AG09319 (cell line): ENCODE data around the gene CARMIL1.
A peak's percentile ranks its signal among the peaks of the same experiment; 100 is the strongest.

Experiments
- DNase-seq: peaks from one replicate; pipeline ENCODE4 v3.0.0-alpha.2; 2010; ENCODE audit warnings: low read depth; ENCODE audit errors: extremely low read depth
- TF ChIP-seq, protein P1 (sequence below): IDR thresholded peaks from 2 replicates; pipeline ENCODE4 v1.5.1; 2011; ENCODE audit warnings: low read depth, mild to moderate bottlenecking, inconsistent platforms, low read length, moderate library complexity

Gene CARMIL1

DNA sequence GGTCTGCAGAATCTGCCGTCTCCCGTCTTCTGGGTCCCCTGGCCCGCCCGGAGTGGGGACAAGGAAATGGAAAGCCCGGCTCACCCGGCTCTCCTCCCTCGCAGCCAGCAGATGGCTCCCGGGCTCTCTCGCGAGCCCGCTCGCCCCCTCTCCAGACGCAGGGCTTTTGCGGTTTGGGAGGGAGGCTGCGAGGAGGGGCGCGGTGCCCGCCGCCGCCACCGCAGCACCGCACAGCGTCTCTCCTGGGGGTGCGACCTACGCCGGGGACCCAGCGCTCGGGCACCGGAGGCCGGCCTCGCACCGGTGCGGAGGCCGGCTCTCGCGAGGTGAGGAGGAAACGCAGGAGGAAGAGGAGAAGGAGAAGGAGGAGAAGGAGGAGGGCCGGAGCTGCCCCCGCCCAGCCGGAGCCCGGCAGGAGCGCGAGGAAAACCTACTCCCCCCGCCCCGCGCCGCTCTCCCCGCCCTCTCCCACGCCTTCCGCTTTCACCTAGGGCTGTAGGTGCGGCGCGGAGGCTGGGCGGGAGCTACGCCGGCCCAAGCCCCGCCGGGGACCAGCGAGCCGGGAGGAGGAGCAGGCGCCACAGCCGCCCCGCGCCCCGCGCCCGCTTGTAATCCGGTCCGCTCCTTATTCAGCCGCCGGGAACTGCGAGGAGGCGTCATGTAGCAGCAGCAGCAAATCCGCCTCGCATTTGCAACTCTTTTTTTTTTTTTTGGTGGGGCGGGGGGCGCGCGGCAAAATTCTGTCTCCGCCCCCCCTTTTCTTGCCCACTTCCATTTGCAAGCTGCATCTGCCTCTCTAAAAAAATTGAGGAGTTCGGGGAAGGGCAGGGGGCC lies at the start of gene CARMIL1:
Gene CARMIL1, plus strand, starts transcription at position 461 of the 834 bp plus-strand sequence. CDS start 422 bp downstream, outside the sequence.
- peak; percentile 49 for DNase-seq
- TF ChIP-seq, protein P1, sequence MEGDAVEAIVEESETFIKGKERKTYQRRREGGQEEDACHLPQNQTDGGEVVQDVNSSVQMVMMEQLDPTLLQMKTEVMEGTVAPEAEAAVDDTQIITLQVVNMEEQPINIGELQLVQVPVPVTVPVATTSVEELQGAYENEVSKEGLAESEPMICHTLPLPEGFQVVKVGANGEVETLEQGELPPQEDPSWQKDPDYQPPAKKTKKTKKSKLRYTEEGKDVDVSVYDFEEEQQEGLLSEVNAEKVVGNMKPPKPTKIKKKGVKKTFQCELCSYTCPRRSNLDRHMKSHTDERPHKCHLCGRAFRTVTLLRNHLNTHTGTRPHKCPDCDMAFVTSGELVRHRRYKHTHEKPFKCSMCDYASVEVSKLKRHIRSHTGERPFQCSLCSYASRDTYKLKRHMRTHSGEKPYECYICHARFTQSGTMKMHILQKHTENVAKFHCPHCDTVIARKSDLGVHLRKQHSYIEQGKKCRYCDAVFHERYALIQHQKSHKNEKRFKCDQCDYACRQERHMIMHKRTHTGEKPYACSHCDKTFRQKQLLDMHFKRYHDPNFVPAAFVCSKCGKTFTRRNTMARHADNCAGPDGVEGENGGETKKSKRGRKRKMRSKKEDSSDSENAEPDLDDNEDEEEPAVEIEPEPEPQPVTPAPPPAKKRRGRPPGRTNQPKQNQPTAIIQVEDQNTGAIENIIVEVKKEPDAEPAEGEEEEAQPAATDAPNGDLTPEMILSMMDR, result peak; percentile 84

DNA sequence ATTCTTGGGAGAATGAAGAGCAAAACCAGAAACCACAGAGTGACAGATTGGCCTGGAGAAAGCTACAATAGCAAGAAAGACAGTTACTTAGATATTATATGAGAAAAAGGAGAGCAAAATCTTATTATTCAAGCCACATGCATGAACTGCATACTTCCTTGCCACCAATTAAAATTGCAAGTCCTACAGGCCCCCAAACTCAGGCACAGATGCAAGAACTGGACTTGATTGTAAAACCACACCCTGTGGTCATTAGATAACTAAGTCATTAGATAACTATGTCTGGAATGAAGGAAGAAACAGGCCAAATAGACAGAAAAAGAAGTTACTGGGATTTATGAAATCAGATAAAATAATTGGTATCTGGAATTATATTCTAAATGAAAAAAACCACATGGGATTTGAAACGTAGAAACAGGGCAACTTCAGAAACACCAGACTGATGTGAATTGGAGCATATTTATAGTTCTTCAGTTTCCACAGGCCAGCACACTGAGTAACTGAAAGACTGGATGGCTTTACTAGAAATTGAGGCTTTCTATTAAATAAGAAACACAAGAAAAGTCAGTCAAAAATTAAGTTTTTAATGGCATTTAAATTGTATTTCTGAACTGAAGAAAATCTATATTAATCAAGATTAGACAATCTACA lies 49.4 kb upstream of the CARMIL1 start:
- peak; percentile 84 for DNase-seq
- TF ChIP-seq, protein P1, result no peak

DNA sequence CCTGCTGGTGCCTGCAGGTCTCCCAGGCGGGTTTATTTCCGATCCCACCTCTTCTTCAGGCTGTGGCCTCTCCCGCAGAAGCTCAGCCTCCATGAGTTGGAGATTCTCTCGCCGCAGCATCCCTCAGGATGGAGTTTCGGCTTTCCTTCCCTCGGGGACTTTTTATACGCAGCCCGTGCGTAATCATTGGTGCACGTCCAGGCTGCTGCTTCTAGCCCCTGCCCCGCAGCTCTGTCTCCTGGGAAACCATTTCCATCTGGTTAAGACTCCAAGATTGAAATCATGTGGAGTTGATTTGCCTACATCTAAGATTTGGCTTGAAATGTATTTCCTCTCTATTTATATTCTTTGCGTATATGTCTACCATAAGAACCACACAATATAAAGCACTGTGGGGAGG lies 46.7 kb upstream of the CARMIL1 start:
- DNase-seq, result peak; percentile 81
- TF ChIP-seq, protein P1, result no peak

DNA sequence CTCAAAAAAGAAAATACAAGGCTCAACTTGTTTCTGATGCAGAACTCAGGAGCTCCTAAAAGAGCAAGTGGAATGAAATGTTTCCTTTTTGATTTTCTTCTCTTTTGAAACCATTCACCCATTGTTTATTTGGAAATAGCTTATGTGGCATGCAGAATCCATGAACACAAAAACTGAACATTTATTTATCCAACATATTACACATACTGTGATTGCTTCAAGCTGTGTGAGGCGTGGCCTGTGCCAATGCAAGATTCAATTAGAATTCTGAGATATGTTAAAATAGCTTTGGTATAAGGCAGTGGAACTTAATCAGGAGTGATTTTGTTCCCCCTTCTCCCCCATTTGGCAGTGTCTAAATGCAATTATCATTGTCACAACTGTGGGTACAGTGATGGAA lies 45.9 kb upstream of the CARMIL1 start:
- peak; percentile 63 for DNase-seq
- TF ChIP-seq, protein P1, result no peak

DNA sequence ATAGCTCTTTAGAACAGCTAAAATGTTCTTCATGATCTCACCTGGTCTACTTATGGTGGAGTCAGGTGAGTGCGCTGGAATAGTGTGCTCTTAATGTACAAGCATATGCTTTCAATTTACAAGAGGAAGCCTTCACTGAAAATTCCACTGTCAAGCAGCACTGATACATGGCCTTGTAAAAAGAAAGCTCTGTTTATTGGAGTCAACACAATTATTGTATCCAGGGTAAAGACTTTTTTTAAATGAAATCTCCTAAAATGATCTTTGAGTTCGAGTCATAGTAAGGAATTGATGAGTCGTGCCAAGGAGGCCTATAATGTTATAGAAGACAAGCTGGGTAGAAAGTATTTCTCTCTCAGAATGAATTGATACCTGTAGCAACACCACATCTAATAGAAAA lies 41.6 kb upstream of the CARMIL1 start:
- TF ChIP-seq, protein P1, result no peak
- no peak for DNase-seq

DNA sequence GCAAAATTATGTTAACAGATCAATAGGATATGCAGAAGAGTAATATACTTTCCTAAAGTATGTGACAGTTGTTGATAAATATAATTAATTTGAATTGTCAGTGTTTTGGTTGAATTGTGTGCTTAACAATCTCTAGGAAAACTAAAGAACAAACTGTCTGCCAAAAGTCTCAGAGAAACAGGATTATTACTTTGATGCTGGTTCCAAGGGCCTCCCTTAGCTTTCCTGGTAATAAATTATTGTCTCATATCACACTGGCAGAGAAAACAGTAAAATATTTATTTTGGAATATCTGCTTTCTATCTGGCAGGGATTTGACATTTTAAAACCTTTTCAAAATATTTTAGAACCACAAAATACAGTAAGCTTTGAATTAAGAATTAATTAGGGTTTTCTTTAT lies 40.1 kb upstream of the CARMIL1 start:
- no peak for DNase-seq
- TF ChIP-seq, protein P1, result no peak

DNA sequence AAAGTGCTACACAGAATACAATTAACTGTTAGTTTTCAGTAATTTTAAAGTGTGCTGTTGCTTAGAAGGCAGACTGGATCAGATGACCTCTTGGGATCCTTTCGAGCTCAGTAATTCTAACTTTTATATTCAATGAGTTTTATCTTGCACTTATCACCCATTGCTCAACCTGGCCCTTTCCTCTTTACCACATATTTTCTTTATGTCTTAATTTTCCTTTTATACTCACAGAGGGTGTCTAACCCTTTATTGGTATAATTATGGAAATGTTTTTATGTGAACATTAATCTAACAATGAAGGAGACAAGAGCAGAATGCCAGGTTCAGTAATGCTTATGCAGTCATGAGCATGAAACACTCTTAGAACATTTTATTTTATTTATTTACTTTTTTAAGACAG lies 39.7 kb upstream of the CARMIL1 start:
- no peak for DNase-seq
- TF ChIP-seq, protein P1, result no peak
